Epithelial cell of prostate (primary cell): ENCODE results near the gene NTRK2.
"Not testable (repeated sequence)": the region's sequence is repeated elsewhere in the genome, so short reads cannot be mapped to it uniquely, and the experiment has no call there.

Experiments used
- DNase-seq: peaks from one replicate; pipeline ENCODE4 v3.0.0-alpha.2; 2011; ENCODE audit warnings: low read depth, low spot score
- H3K27ac ChIP-seq: fragments of 450-650 bp; 2 replicates; pipeline ENCODE4 v1.5.1; 2017; ENCODE audit warnings: mild to moderate bottlenecking

The NTRK2 gene

GRCh38 chr9:85038824-85039608 lies 369.5 kb downstream of the NTRK2 start:
- H3K27ac ChIP-seq: no peak overlapping the region
- DNase-seq: no peak

DNA sequence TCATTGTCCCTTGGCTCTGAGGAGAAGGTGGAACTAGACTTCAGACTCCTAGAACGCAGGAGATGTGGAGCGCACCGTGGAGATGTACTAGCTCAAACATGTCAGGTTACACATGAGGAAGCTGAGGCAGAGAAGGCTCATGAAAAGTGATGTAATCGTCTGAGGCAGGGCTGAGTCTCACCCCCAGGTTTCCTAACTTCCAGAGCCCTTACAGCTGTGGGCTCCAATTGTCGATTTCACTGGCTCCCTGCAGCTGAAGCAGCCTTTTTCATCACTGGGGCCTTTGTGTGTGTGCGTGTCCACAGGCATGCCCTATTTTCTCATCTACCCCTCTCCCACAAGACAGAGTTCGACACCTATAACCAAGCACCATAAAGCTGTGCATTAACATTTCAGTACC lies 370.6 kb downstream of the NTRK2 start:
- DNase-seq: no peak
- H3K27ac ChIP-seq: no peak overlapping the region

- H3K27ac ChIP-seq: no peak overlapping the region
- DNase-seq: no peak
Measured at GRCh38 chr9:85040821-85041465, 371.4 kb downstream of the NTRK2 start.

GRCh38 chr9:85041466-85042137 lies 372.1 kb downstream of the NTRK2 start:
- DNase-seq: no peak
- H3K27ac ChIP-seq: no peak overlapping the region

DNA sequence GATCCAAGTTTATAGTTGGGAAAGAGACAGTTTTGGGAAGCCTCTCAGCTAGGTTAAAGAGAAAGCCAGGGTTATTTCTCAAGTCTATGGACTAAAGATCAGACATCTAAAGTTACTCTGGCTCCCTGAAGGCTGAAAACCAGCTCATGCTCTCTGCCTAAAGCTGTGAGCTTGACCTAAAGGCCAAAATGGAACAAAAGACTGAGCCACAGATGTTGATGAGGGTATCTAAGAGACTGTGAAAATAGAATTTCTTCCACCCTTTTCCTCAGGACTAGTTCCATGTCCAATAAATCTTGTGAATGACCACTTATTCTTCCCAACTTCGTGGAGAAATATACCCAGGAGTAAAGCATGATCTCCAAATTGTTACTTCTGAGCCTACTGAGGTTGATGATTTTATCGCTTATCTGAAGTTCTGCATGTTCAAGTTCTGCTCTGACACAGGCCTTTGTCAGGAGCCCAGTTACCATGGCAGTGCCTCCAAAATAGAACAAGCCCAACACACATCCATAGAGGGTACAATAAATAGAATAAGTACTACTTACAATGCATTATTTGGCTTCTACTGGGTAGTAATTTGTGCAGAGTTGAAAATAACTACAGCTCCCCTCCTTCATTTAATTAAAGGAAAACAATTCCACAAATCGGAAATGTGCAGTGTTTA lies 373.6 kb downstream of the NTRK2 start:
- DNase-seq: no peak
- no peak overlapping the region for H3K27ac ChIP-seq

- H3K27ac ChIP-seq: no peak overlapping the region
- no peak for DNase-seq
Measured at GRCh38 chr9:85045271-85045670, 375.7 kb downstream of the NTRK2 start.

GRCh38 chr9:85046475-85046874 lies 376.9 kb downstream of the NTRK2 start:
- no peak for DNase-seq
- no peak overlapping the region for H3K27ac ChIP-seq

- H3K27ac ChIP-seq: no peak overlapping the region
- no peak for DNase-seq
Measured at GRCh38 chr9:85053206-85053786, 383.8 kb downstream of the NTRK2 start.

- H3K27ac ChIP-seq: no peak overlapping the region
- no peak for DNase-seq
Measured at GRCh38 chr9:85054017-85054416, 384.5 kb downstream of the NTRK2 start.

- H3K27ac ChIP-seq: no peak overlapping the region
- no peak for DNase-seq
Measured at GRCh38 chr9:85055506-85056202, 386.1 kb downstream of the NTRK2 start.

- no peak overlapping the region for H3K27ac ChIP-seq
Measured at GRCh38 chr9:85056203-85056572, 386.7 kb downstream of the NTRK2 start.

GRCh38 chr9:85061969-85062368 lies 392.4 kb downstream of the NTRK2 start:
- H3K27ac ChIP-seq: no peak overlapping the region
- no peak for DNase-seq

More at GRCh38 chr9:85056203-85056572, 386.7 kb downstream of the NTRK2 start:
- no peak for DNase-seq

DNA sequence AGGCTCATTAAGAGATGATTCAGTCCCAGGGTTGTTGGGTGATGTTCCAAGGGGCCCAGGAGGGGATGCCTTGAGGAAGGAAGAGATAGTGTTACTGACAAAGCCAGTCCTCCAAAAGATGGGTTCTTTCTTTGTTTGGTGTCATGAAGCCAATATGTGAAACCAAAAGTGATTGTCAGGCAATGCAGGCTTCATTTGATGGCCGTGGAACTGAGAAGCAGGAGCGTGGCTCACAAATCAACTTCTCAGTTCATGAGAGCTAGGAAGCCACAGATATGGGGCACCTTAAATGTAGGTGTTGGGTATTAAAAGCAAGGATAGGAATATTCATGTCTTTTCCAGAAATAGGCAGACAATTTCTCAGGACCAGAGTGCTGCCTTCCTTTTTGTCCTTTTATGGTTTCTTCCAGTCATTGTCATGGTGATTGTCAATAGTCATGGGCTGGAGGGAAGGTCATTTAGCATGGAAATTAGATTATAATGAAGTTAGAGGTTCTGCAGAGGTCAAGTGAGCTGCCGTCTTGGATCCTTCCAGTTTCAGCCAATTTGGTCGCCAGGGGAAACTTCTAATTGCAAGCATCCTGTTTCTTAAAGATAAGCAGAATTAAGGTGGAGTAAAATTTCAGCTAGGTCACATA lies 393.0 kb downstream of the NTRK2 start:
- no peak overlapping the region for H3K27ac ChIP-seq
- DNase-seq: no peak

DNA sequence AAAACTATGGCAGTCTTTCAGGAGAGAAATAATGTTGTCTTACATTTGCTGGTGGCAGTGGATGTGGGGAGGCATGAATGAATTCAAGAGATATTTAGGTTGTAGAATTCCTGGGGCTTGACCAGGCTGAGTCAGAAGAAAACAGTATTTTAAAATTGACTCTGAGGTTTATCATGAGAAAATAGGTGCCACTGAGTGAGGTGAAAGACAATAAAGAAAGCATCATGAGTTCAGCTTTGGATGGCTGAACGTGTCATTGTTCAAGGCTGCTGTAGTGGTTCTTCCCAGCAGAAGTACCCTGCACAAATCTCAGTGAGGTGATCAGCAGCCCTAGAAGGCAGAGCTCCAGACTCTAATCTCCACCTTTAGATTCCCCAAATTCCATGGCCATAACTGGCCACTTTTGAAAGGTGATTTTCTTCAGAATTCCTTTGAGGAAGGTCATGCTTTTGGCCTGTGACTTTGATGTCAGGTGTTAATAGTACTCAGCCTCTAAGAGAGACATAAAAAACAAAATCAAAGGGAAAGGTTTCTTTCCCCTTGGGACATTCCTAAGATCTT lies 395.4 kb downstream of the NTRK2 start:
- H3K27ac ChIP-seq: no peak overlapping the region
- no peak for DNase-seq

DNA sequence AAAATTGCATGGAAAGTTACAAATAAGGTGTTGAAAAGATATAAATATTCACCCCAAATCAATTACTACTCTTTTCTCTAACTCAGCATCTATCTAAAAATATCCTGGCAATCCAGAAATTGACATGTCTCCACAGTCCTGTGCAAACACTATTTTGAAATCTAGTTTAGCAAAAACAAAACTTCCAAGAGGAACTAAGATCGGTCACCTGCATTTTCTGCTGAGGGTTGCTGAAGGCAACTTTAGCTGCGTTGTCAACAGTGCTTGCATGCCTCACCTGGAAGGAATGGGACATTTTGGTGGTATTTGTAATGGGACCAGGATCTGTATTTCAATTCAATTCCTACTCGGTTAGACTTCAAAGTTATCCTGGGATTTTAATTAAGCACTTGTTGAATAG lies 398.3 kb downstream of the NTRK2 start:
- no peak for DNase-seq
- no peak overlapping the region for H3K27ac ChIP-seq

- DNase-seq, H3K27ac ChIP-seq: not testable (repeated sequence)
Measured at GRCh38 chr9:85069421-85069820, 399.9 kb downstream of the NTRK2 start.
